GM21360 (cell line): ENCODE results near the gene UCP3.

ENCODE experiments used
- ATAC-seq: cut with Tn5 transposase; IDR thresholded peaks from one replicate; pipeline ENCODE4 v1.9.1; 2021; ENCODE audit warnings: mild to moderate bottlenecking, moderate library complexity; ENCODE audit not compliant: unreplicated experiment

The UCP3 gene

DNA sequence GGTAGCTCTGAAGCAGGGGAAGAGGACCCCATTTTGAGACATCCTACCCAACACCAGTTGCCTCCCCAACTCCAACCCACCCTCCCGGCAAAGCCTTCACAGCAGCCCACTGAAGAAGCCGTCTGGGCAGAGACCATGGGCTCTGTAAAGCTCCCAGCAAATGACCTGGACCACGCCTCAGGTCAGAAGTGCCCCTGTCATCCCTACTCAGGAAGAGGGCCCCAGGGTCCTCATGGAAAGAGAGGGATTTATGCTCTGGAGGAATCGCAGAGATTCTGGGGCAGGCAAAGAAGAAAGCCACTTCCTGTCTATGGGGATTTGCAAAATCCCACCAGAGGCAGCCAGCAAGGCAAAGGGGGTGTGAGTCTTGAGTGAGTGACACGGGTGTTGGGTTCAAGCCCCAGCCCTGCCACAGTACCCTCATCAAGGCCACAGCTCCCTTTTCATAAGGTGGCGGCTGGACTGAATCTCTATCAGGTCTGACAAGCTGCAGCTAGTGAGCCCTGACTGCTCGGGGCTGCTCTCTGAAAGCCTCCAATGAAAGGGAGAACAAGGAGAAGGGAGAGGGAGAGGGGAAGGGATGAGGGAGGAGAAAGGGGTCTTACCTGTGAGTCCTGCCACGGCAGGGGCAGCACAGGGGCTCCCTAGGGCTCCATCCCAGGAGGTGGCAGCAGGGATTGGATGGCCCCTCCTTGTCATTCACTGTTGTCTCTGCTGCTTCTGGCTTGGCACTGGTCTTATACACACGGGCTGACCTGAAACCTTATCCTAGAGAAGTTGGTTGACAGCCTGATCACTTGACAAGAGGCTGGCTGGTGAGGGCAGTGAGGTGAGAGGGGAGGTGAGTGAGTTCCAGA, at the start of gene UCP3:
TSS of gene UCP3 (minus strand) at position 713 of the 857 bp plus-strand sequence. CDS start 2,043 bp downstream, outside the sequence.
- no peak for ATAC-seq

GRCh38 chr11:74057249-74058151, 48.6 kb upstream of the UCP3 start:
- no peak for ATAC-seq

GRCh38 chr11:74055938-74056337, 47.1 kb upstream of the UCP3 start:
- no peak for ATAC-seq

DNA sequence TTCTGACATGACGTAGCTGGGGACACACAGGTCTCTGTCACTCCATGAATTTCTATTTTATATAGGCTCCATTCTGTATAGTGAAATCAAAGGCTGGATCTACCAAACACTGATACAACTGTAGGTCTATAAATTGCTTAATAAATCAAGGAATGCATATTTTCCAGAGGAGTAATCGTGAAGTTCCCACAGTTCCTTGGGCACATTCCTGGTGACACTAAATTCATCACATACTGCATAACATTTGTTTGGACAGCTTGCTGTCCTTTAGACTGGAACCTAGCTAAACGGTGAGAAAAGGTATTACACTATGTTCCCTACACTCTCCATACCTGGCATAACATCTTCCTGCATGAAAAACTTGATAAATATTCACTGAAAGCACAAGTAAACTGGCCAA, 41.6 kb upstream of the UCP3 start:
- ATAC-seq: no peak

GRCh38 chr11:74048993-74049392, 40.1 kb upstream of the UCP3 start:
- no peak for ATAC-seq

DNA sequence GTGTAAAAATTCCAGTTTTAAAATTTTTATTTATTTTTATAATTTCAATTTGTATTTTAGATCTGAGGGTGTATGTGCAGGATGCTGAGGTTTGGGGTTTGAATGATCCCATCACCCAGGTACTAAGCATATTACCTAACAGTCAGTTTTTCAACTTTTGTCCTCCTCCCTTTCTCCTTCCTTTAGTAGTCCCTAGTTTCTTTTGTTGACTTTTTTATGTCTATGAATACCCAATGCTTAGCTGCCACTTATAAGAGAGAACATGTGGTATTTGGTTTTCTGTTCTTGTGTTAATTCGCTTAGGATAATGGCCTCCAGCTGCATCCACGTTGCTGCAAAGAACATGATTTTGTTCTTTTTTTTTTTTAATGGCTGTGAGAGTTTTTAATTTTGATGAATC, 35.7 kb upstream of the UCP3 start:
- ATAC-seq: no peak

- ATAC-seq: no peak
Observed at GRCh38 chr11:74043450-74043849, 34.6 kb upstream of the UCP3 start.

DNA sequence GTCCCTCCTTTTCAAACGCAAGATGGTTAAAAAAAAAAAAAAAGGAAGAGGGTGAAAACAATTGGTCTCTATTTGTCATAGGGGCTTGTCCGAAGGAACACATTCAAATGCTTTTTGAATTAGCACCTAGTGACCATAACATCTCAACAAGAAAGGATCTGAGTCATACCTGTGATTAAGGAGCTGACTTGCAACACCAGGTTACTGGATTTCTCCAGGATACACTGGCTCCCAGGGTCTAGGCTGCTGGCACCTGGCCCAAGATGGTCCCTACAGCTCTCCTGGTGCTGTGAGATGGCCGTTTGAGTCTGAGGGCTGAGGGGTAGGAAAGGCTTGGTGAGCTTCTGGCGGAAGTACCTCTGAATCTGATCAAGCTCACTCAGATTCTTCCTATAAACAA, 28.4 kb upstream of the UCP3 start:
- no peak for ATAC-seq

DNA sequence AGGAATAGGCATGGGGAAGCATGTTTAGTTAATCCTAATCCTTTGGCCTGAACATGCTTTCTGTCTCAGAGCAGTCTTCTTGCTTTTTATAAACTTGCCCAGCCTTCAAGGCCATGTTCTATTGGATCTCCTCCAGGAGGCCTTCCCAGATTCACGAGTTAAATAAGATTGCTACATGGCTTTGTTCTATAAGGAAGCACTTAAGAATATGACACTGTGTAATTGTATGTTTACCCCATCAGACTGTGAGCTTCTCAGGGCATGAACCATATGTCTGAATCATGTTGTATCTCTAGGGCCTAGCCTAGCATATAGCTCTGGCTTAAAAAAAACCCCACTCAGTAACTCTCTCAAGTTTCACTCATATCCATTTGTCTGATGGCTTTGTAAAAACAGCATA, 26.4 kb upstream of the UCP3 start:
- no peak for ATAC-seq

- ATAC-seq: no peak
Observed at GRCh38 chr11:74033046-74033445, 24.2 kb upstream of the UCP3 start.

DNA sequence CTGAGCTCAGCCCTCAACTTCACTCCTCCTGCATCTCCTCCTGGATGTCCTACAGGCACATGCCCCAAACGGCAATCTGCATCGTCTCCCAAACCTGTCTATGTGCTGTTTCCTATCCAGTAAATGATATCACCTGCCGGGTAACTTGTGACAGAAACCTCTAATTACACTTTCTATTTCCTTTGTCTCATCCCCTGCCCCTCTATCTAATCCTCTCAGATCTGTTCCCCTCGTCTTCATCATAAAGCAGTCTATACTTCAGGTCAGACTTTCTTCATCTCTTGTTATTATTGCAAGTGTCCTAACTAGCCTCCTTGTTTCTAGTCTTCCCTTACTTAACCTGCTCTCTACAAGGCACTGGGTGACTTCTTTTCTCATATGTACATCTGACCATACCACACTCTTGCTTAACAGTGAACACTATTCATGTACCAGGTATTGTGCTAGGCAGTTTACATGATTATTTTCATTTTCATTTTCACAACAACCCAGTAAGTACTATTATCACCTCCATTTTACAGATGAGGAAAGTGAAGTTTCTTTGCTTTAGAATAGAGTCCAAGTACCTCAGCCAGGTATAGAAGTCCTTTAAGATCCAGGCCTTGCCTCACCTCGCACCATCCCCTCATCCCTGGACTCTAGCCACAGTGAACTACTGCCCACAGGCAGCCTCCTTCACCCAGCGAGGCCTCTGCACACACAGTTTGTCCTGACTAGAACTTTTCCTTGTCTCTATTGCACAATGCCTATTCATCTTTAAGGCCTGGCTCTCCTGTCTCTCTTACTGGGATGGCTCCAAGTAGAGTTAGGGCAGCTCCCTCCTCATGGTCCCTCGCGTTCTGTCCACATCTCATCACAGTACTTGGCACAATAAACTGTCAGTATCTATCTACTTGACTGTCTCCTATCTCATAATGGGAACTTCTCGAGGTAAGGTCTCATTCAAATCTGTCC, 22.1 kb upstream of the UCP3 start:
- ATAC-seq: no peak

DNA sequence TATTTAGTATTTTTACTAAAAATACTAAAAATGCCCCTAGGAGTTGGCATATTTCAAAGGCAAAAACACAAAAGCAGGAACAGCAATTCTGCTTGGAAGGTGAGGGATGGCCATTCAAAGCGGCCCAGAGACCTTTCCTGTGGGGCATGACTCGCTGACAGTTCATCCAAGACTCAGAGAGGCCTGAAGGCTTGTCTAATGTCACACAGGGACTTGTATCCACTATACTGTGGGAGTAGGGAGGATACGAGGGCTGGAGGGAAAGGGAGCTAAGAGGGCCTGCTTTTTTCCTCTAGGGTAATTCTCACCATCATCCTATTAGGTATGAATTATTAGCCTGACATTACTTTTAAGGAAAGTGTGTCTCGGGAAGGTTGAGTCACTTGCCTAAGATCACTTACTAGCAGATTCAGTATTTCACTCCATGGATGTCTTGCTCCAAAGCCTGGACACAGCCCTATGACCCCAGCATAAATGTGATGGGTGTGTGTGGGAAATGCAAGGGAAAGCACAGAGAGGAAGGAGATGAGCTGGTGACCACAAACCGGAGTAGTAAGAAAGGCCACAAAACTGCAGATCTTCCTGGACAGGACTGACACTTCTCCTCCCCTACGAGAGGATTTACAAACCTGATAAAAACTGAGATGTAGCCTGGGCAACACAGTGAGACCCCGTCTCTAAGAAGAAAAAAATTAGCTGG, 16.7 kb upstream of the UCP3 start:
- no peak for ATAC-seq

DNA sequence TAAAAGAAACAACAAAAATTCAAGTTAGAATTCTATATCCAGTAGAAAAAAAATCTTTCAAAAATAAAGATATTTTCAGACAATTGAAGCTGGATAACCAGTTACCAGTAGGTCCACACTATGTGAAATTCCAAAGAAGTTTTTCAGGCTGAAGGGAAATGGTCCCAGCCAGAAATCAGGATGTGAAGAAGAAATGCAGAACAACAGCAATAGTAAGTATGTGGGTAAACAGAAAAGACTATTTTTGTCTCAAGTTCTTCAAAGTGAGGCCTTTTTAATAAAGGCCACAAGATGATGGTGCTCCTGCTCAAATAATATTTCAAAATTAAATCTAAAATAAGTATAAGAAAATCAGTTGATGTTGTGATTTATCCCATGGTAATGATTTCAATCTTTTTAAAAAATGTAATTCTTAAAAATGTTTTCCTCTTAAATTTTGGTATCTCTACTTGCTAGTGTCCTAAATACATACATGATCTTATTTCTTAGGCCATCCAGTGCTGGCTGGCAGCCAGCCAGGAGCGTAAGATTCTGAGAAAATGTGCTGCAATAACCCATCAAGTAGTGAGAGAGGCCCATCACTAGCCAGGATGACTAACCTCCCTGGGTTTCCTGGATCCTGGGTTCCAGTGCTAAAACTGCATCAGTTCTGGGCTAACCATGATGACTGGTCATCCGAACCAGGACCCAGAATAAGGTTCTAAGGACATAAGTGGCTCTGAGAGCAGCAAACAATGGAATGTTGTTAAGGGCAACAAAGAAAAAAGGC, 15.6 kb upstream of the UCP3 start:
- no peak for ATAC-seq

DNA sequence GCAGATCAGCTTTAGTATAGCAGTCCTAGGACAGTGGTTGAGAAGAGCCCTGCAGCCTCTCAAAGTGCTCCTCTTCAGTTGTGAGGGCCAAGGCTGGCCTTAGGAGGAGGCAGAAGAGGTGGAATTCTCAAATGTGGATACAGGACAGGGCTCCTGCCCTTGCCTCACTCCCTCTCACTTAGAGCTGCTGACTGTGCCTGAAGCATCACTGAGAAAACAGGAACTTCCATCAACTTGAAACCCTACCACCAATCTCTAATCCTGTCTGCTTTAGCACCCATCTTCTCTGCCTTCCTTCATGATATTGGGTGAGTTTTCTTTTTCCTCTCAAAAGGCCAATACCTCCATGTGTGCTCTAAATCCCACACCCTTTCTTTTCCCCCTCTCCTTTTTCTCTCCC, 14.4 kb upstream of the UCP3 start:
- ATAC-seq: no peak

DNA sequence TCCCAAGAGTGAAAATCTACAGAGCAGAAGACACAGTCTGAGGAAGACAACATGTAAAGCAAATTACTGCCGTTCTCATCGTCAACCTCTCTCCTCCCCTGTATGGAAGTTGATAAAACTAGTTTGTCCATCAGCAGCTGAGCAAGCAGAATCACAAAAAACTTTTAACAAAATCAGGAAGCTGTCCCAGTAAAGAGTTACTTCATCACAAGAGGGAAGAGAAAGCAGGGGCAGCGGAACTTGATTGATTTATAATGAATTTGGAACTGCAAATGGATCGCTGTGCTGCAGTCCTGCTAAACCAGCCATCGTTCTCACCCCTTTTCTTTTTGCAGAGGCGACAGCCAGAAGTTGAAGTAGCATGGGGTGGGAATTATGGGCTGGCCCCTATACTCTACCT, 13.7 kb upstream of the UCP3 start:
- no peak for ATAC-seq

DNA sequence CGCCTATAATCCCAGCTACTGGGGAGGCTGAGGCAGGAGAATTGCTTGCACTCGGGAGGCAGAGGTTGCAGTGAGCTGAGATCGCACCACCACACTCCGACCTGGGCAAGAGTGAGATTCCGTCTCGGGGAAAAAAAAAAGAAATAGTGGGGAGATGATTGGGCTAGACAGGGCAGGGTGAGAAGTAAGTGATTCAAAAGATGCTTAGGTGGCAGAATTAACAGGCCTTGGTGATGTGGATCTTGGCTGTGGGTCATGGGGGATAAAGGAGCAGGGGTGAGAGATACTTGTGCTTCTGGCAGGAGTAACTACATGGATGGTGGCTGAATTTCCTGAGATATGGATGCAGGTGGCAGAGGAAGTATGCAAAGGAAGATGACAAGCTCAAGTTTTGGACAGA, 13.1 kb upstream of the UCP3 start:
- ATAC-seq: no peak

GRCh38 chr11:74020539-74020938, 11.7 kb upstream of the UCP3 start:
- ATAC-seq: no peak

DNA sequence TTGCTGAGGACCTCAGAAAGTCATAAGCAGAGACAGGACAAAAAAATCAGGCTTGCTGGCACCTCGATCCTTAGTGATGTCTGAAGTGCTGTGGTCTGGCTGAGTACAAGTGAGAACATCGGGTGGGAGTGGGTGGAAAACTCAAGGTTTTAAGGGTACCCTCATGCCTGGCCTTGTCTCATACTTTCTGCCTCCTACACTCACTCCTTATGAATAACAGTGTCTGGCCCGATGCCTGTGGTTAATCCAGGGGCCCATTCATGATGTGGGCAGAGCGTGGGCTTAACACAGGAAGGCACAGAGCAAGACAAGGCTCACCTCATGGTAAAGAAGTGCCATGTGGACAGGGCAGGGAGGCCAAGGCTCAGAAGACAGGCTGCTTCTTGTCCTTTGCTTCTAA, 11.0 kb upstream of the UCP3 start:
- ATAC-seq: no peak

DNA sequence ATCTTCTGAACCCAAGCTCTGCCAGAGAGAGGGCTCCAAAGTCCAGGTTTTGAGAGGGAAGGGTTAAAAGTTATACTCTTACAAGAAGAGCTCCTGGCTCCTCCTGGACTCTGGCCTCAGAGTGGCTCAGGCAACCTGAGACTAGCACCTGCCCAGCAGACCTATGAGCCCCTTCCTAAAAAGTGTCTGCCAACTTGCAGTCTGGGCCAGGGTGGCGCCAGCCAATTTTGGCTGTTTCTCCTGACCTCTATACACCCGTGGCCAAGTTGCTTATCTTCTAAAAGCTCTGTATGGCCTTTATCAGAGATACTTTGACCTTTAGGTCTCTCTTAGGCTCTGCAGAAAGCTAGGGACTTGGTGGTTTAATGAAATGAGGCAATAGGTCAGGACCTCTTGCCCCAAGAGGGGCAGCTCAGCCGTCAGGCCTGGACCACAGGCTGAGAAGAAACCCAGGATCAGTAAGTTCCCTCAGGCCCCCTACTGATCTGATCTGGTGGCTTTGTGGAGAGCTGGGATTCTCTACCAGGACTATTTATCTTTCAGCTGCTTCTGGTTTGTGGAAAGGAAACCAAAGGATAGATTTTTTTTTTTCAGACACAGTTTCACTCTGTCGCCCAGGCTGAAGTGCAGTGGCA, 10.3 kb upstream of the UCP3 start:
- ATAC-seq: no peak
